ENCODE measurements around the gene MRPL24.

MRPL24 gene

GRCh38 chr1:156712626-156713025, 28.3 kb downstream of the MRPL24 start:
- in situ Hi-C loops (cut with HindIII; ENCODE audit: low sequenced_read_pairs) = no loop called here

GRCh38 chr1:156711011-156711817, 29.7 kb downstream of the MRPL24 start:
- in situ Hi-C loops (cut with HindIII; ENCODE audit: low sequenced_read_pairs) = no loop called here

- in situ Hi-C loops (cut with HindIII; ENCODE audit: low sequenced_read_pairs) = no loop called here
These were observed 31.0 kb downstream of the MRPL24 start for GRCh38 chr1:156709757-156710489.

GRCh38 chr1:156709031-156709430, 31.9 kb downstream of the MRPL24 start:
- in situ Hi-C loops (cut with HindIII; ENCODE audit: low sequenced_read_pairs) = no loop called here

- in situ Hi-C loops (cut with HindIII; ENCODE audit: low sequenced_read_pairs) = no loop called here
These were observed 32.6 kb downstream of the MRPL24 start for GRCh38 chr1:156708218-156708661.

GRCh38 chr1:156707417-156708217, 33.3 kb downstream of the MRPL24 start:
- in situ Hi-C loops (cut with HindIII; ENCODE audit: low sequenced_read_pairs) = no loop called here

- in situ Hi-C loops (cut with HindIII; ENCODE audit: low sequenced_read_pairs) = no loop called here
These were observed 34.1 kb downstream of the MRPL24 start for GRCh38 chr1:156706657-156707416.

GRCh38 chr1:156705918-156706656, 34.8 kb downstream of the MRPL24 start:
- in situ Hi-C loops (cut with HindIII; ENCODE audit: low sequenced_read_pairs) = no loop called here

GRCh38 chr1:156705321-156705917, 35.5 kb downstream of the MRPL24 start, which contains the start of gene CRABP2:
Gene CRABP2, minus strand, starts transcription at chr1:156705583. Its CDS starts 137 bp downstream, at chr1:156705446.
- in situ Hi-C loops (cut with HindIII; ENCODE audit: low sequenced_read_pairs) = no loop called here

- in situ Hi-C loops (cut with HindIII; ENCODE audit: low sequenced_read_pairs) = no loop called here
These were observed 36.0 kb downstream of the MRPL24 start for GRCh38 chr1:156704930-156705320.

- in situ Hi-C loops (cut with HindIII; ENCODE audit: low sequenced_read_pairs) = no loop called here
These were observed 36.6 kb downstream of the MRPL24 start for GRCh38 chr1:156704166-156704711.

GRCh38 chr1:156703741-156704140, 37.1 kb downstream of the MRPL24 start:
- in situ Hi-C loops (cut with HindIII; ENCODE audit: low sequenced_read_pairs) = no loop called here

- in situ Hi-C loops (cut with HindIII; ENCODE audit: low sequenced_read_pairs) = no loop called here
These were observed 37.6 kb downstream of the MRPL24 start for GRCh38 chr1:156703336-156703735.

GRCh38 chr1:156700736-156701531, 40.0 kb downstream of the MRPL24 start:
- in situ Hi-C loops (cut with HindIII; ENCODE audit: low sequenced_read_pairs) = no loop called here

GRCh38 chr1:156698995-156699394, 41.9 kb downstream of the MRPL24 start:
- in situ Hi-C loops (cut with HindIII; ENCODE audit: low sequenced_read_pairs) = no loop called here

GRCh38 chr1:156697481-156697880, 43.4 kb downstream of the MRPL24 start:
- in situ Hi-C loops (cut with HindIII; ENCODE audit: low sequenced_read_pairs) = no loop called here

GRCh38 chr1:156696755-156697154, 44.1 kb downstream of the MRPL24 start:
- in situ Hi-C loops (cut with HindIII; ENCODE audit: low sequenced_read_pairs) = no loop called here

- in situ Hi-C loops (cut with HindIII; ENCODE audit: low sequenced_read_pairs) = no loop called here
These were observed 46.3 kb downstream of the MRPL24 start for GRCh38 chr1:156694690-156694962.
